Mammary epithelial cell (primary cell): Measurements from ENCODE around the gene MAPRE2.

Experiments
- EZH2 ChIP-seq: IDR thresholded peaks from 2 replicates; pipeline ENCODE4 v1.6.1; 2012; ENCODE audit warnings: low read length, inconsistent platforms, borderline replicate concordance
- TF ChIP-seq, protein P1 (sequence below), 2 donors: IDR thresholded peaks in 1 of 2; conservative IDR thresholded peaks in 1 of 2; 2 replicates each; pipeline ENCODE4 v1.5.1; 2011 to 2012; ENCODE audit warnings: inconsistent platforms in 2 of 2, low read length in 2 of 2, mild to moderate bottlenecking in 2 of 2, control low read depth in 1 of 2, low read depth in 1 of 2; ENCODE audit not compliant: insufficient read depth in 1 of 2; ENCODE audit errors: extremely low read depth in 1 of 2

DNA sequence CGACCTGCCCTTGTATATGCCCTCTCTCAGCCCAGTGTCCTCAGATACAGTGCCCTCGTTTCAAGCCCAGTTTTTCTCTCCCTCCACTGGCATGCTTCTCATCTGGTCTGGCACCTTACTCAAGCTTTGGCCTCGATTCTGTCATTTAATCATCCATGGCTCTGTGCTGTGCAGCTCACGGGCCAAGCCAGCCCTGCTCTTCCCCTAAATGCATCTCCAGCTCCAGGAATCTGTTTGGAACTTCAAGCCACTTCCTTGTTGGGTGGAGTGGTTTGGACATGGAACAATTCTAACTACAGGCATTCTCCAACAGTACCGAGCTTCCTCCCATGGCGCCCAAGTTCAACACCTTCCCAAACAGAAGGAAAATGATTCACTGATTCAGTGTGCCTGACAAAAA lies 122.9 kb downstream of the MAPRE2 start:
- TF ChIP-seq, protein P1, sequence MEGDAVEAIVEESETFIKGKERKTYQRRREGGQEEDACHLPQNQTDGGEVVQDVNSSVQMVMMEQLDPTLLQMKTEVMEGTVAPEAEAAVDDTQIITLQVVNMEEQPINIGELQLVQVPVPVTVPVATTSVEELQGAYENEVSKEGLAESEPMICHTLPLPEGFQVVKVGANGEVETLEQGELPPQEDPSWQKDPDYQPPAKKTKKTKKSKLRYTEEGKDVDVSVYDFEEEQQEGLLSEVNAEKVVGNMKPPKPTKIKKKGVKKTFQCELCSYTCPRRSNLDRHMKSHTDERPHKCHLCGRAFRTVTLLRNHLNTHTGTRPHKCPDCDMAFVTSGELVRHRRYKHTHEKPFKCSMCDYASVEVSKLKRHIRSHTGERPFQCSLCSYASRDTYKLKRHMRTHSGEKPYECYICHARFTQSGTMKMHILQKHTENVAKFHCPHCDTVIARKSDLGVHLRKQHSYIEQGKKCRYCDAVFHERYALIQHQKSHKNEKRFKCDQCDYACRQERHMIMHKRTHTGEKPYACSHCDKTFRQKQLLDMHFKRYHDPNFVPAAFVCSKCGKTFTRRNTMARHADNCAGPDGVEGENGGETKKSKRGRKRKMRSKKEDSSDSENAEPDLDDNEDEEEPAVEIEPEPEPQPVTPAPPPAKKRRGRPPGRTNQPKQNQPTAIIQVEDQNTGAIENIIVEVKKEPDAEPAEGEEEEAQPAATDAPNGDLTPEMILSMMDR (conservative IDR thresholded peaks at IDR 0.05 in 1 of 2, IDR thresholded peaks at IDR 0.05 in 1 of 2; ENCODE audit: extremely low read depth in 1 of 2, insufficient read depth in 1 of 2, low read depth in 1 of 2, low read length in 2 of 2), result no peak
- TF ChIP-seq EZH2, result no peak
